HUDEP-2 (cell line): ENCODE results near the gene GNG12.

ENCODE experiments used
- DNase-seq, 76 experiments: peaks; one replicate each; lab custom pipeline; 2025; ENCODE audit not compliant: unreplicated experiment in 76 of 76; lab: John Stamatoyannopoulos, UW

The GNG12 gene

GRCh38 chr1:67832737-67833601, at the start of gene GNG12:
TSS of gene GNG12 (minus strand) at chr1:67833467. CDS start at chr1:67707686, 125,781 bp downstream.
- DNase-seq, result peak in 1 of 76 experiments; percentile 4

DNA sequence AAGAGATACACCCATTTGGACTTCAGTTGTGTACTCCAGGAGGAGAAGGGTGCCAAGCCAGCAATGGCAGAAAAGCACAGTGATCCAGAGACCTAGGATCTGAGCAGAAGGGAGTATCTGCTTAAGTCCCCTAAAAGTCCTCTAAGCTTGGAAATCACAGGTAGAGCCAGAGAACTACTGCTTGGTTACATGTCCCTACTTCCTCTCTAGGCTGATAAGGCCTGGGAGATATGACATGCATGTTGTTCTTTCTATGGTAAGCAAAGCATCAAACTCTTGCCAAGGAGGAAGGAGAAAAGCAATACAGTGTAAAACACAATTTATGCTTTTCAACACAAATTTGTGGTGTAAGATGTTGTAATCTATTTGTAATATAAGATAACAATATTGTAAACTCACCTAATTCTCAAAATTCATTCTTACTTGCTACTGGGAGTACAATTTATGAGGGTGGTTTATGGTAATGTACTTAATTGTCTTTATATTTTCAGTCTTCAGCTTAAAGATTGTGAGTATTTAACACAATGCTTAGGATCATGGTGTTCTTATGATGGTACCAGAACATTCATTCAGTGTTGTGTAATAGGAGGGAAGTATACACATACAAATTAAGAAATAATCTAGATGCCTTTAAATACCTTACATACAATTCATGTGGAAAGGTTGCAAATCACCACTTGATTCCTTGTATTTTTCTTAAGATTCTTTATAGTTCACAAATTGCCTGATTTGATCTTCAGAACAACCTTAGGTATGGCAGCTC, 49.1 kb upstream of the GNG12 start:
- DNase-seq, result no peak

GRCh38 chr1:67880056-67880601, 46.9 kb upstream of the GNG12 start:
- peak in 1 of 76 experiments; percentile 11 for DNase-seq

DNA sequence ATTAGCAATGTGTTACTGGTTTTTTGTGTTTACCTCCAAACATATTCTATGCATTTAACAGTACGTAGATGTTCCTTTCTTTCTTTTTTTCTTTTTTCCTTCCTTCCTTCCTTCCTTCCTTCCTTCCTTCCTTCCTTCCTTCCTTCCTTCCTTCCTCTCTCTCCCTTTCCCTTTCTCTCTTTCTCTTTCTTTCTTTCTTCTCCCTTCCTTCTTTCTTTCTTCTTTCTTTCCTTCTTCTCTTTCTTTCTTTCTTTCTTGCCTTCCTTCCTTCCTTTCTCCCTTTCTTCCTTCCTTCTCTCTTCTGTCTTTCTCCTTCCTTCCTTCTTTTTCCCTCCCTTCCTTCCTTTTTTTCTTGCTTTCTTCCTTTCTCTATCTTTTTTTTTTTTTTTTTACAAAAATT, 46.2 kb upstream of the GNG12 start:
- no peak for DNase-seq

DNA sequence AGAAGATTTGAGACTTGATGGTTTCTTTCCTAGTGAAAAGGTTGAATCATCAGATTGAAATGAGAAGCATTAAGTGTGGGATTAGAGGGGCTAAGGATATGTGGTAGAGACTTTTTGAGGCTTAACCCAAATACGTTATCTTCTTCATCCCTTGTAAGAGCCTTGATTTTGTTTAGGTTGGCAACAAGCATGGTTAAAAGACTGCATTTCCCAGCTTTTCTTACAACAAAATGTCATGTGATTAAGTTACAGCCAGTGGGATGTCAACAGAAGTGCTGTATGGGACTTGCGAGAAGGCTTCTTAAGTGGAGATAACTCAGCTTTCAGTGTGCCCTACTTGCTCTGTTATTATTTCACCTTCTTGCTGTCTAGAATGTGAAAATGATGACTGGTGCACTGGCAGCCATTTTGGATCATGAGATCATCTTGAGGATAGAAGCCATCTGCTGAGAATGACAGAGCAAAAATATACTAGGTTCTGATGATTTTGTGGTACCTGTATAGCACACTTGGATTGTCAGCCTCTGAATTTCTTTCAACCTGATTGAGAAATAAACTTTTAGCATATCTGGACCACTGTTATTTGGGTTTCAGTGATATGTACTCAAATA, 41.3 kb upstream of the GNG12 start:
- no peak for DNase-seq

DNA sequence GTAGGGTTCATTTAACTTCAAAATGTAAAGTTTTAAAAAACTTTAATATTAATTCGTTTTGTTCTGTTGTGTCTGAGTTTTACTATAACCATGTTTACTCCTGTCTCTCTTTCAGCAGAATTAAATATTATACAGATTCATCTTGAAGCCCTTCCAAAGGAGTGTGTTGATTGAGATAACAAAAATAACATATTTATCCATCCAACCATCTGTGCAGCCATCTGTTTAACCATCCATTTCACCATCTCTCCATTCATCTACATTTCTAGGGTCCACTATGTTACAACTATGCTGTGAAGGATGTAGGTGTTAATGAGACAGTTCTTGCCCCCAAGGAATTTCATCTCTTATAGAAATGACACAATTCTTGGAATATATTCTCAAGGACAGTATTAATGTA, 36.0 kb upstream of the GNG12 start:
- DNase-seq, result no peak

GRCh38 chr1:67863637-67864036, 30.4 kb upstream of the GNG12 start:
- no peak for DNase-seq

- DNase-seq, result no peak
Measured at GRCh38 chr1:67862685-67863084, 29.4 kb upstream of the GNG12 start.

DNA sequence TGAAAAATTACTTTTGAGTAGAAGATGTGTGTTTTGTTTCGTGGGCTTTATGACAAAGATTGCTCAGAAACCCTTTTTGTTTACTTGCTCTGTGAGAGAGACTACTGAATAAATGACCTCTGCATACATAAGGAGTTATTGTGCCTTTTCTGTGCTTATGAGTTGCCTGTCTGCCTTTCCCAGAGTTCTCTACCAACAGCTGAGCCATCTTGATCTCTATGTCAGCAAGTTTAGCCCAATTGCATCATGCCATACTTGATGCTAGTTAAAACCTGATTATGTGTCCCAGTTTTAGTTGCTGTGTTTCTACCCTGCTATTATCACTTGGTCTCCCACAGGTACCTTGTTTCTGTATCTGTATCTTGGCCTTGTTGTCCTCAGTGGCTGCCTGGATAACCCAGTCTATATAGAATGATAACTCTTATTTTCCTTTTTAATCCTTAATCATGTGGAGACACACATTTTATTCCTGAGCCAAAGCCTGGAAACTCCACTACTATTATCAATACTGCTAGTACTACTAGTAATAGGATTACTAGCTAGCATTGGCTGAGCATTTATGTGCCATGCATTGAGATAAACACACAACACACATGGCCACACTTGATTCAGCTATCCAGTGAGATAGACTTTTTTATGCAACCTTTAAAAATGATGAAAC, 28.7 kb upstream of the GNG12 start:
- DNase-seq, result no peak

DNA sequence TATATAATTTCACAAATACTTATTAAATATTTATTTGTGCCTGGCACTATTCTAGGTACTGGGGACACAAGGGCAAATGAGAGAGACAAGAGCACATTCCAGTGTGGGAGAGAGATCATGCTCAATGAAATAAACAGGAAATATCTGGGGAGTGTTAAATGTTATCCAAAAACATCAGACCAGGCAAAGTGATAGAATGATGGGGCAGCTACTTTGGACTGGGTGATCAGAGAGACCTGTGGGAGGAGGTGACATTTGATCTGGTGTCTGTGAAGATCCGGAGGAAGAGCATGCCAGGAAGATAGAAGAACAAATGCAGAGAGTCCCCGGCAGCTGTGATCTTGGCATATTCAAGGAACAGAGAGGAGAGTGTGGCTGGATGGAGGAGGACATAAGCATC, 27.5 kb upstream of the GNG12 start:
- DNase-seq, result no peak

- DNase-seq, result no peak
Measured at GRCh38 chr1:67856921-67857320, 23.7 kb upstream of the GNG12 start.

GRCh38 chr1:67855961-67856360, 22.7 kb upstream of the GNG12 start:
- no peak for DNase-seq

DNA sequence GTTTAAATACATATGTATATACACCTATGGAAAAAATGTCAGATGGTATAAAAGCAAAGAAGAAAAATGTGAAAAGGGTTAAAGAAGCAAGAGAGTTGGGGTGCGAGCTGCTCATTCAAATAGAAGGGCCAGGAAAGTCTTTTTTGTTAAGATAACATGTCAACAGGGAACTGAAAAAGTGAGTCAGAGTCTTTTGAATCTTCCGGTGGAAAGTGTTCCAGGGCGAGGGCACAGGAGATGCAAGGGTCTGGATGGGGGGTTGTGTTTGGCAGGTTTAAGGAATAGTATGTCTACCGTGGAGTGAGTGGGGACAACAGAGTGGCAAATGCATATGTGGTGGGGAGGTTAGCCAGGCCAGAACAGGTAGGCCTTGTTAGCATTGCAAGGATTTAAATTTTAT, 22.2 kb upstream of the GNG12 start:
- no peak for DNase-seq

- peak in 28 of 76 experiments; percentile 0 to 51 (median 12) for DNase-seq
Measured at GRCh38 chr1:67853704-67854103, 20.4 kb upstream of the GNG12 start.

- DNase-seq, result no peak
Measured at GRCh38 chr1:67851800-67852199, 18.5 kb upstream of the GNG12 start.

DNA sequence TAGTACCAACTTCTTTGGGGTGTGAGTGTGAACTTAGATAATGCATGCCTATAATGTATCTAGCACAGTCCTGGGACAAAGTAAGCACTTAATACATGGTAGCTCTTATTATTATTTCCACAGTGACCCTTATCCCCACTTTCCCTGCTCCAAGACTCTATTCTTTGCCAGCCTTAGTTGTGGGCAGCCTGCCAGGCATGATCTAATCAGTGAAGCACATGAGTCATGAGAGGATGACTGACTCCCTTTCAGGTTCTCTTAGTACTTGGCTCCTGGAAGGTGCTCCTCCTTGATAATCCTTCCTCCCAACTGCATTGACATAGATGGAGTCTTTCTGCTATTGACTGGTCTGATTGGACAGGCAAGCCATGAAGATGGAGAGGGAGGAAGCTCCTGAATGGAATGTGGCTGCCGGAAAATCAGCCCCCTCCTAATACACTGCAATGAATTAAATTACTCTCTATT, 17.4 kb upstream of the GNG12 start:
- peak in 32 of 76 experiments; percentile 1 to 34 (median 8) for DNase-seq

GRCh38 chr1:67850151-67850551, 16.9 kb upstream of the GNG12 start:
- DNase-seq, result peak in 5 of 76 experiments; percentile 1 to 19 (median 10)

GRCh38 chr1:67847466-67847865, 14.2 kb upstream of the GNG12 start:
- no peak for DNase-seq

DNA sequence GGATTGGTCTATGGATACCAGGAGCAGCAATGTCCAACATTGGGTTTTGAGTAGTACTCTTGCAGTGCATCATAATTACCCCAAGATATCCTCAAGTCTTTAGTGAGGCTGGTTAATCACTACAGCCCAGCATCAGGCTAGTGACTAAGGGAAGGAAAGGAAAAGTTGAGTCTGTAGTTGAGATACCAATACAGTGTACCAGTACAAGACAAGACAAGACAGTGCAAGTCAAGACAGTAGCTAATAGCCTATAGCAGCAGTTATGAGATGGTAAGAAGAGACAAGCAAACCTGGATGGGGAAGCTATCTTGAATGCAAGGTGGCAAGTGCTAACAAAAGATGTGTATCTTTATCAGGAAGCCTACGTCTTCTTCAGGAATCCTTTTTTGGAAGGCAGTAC, 13.3 kb upstream of the GNG12 start:
- no peak for DNase-seq

DNA sequence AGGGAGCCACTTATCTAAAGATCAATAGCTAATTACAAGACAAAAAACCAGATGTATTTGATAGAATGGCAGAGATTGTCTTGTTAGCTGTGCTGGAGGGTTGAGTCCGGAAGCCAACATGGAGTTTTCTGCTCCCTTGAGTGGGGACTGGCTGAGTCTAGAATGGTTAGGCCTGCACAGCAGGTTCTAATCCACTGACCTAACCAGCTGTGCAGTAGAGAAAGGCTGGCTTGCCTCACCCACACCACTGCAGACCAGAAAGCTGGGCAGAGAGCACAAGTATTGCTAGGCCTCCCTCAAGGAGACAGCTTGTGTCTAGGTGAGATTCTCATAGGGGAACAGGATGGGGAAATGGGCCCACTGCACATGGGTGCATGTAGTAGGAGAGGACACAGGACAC, 11.7 kb upstream of the GNG12 start:
- no peak for DNase-seq
